ENCODE data around the gene GALM.
"Not testable (repeated sequence)": the region's sequence is repeated elsewhere in the genome, so short reads cannot be mapped to it uniquely, and the experiment has no call there.

The GALM gene

GRCh38 chr2:38748943-38749804 is 83.3 kb downstream of the GALM start:
- no peak for DNase-seq
- Mint-ChIP-seq H3K36me3 (peaks cover 63% of the 10 kb centered on the region), H3K27ac (peak overlapping the region; percentile 99), H3K4me3 (peak overlapping the region; percentile 98), H3K27me3 (peaks cover 4% of the 10 kb centered on the region), H3K4me1 (peaks cover 71% of the 10 kb centered on the region), H3K9me3 (no peaks in the 10 kb centered on the region)
- CTCF ChIA-PET: interaction anchor here (1.2 kb wide), 1 partner anchor 10 kb away, joined by 4 read pairs; no protein-coding TSS in a partner anchor

- peak; percentile 65 for DNase-seq
- H3K27me3 Mint-ChIP-seq: peaks cover 4% of the 10 kb centered on the region
- H3K9me3 Mint-ChIP-seq: no peaks in the 10 kb centered on the region
- H3K4me1 Mint-ChIP-seq: peaks cover 61% of the 10 kb centered on the region
- H3K36me3 Mint-ChIP-seq: peaks cover 53% of the 10 kb centered on the region
- peak overlapping the region; percentile 99 for H3K27ac Mint-ChIP-seq
- H3K4me3 Mint-ChIP-seq: peak overlapping the region; percentile 98
- CTCF ChIA-PET: interaction anchor here (1.0 to 1.6 kb wide), 3 partner anchors 9 to 150 kb away, joined by 3 to 13 read pairs (median 4); no protein-coding TSS in a partner anchor
Observed at GRCh38 chr2:38750011-38750890, 84.3 kb downstream of the GALM start.

GRCh38 chr2:38750891-38751595 is 85.1 kb downstream of the GALM start, which contains the start of gene SRSF7:
SRSF7 (minus strand) TSS chr2:38751361; CDS start chr2:38751256, 105 bp downstream.
- Mint-ChIP-seq H3K27me3 (peaks cover 4% of the 10 kb centered on the region), H3K36me3 (peaks cover 45% of the 10 kb centered on the region), H3K9me3 (no peaks in the 10 kb centered on the region), H3K4me1 (peaks cover 54% of the 10 kb centered on the region), H3K4me3 (peak within 1 kb of the TSS; percentile 98), H3K27ac (peak within 1 kb of the TSS; percentile 99)
- CTCF ChIA-PET: interaction anchor here (1.0 to 1.6 kb wide), 5 partner anchors 10 to 169 kb away, joined by 3 to 13 read pairs (median 4); no protein-coding TSS in a partner anchor
- peak; percentile 97 for DNase-seq

- no peak for DNase-seq
- H3K27me3 Mint-ChIP-seq: peaks cover 4% of the 10 kb centered on the region
- H3K4me3 Mint-ChIP-seq: peak overlapping the region; percentile 98
- peaks cover 37% of the 10 kb centered on the region for H3K36me3 Mint-ChIP-seq
- peak overlapping the region; percentile 99 for H3K27ac Mint-ChIP-seq
- peaks cover 47% of the 10 kb centered on the region for H3K4me1 Mint-ChIP-seq
- no peaks in the 10 kb centered on the region for H3K9me3 Mint-ChIP-seq
- CTCF ChIA-PET: interaction anchor here (1.0 to 1.6 kb wide), 5 partner anchors 10 to 169 kb away, joined by 3 to 13 read pairs (median 4); no protein-coding TSS in a partner anchor
Observed at GRCh38 chr2:38751596-38752410, 85.9 kb downstream of the GALM start.

- no peak for DNase-seq
- Mint-ChIP-seq H3K36me3 (peaks cover 17% of the 10 kb centered on the region), H3K4me1 (peaks cover 25% of the 10 kb centered on the region), H3K27ac (peak overlapping the region; percentile 71), H3K4me3 (peak overlapping the region; percentile 64), H3K9me3 (no peaks in the 10 kb centered on the region), H3K27me3 (peaks cover 4% of the 10 kb centered on the region)
- CTCF ChIA-PET: interaction anchor here (0.6 kb wide), 1 partner anchor 172 kb away, joined by 3 read pairs; no protein-coding TSS in a partner anchor
Observed at GRCh38 chr2:38754049-38754448, 88.1 kb downstream of the GALM start.

- Mint-ChIP-seq H3K36me3 (peaks cover 14% of the 10 kb centered on the region), H3K9me3 (no peaks in the 10 kb centered on the region), H3K27me3 (peaks cover 4% of the 10 kb centered on the region), H3K4me1 (peaks cover 22% of the 10 kb centered on the region), H3K4me3 (peak overlapping the region; percentile 54), H3K27ac (peak overlapping the region; percentile 62)
- no peak for DNase-seq
- CTCF ChIA-PET: interaction anchor here (0.6 kb wide), 1 partner anchor 173 kb away, joined by 3 read pairs; no protein-coding TSS in a partner anchor
Observed at GRCh38 chr2:38754506-38754905, 88.6 kb downstream of the GALM start.

GRCh38 chr2:38755891-38756290 is 90.0 kb downstream of the GALM start:
- not testable (repeated sequence) for H3K36me3 Mint-ChIP-seq, DNase-seq

GRCh38 chr2:38763228-38763627 is 97.3 kb downstream of the GALM start:
- Mint-ChIP-seq H3K27me3 (peaks cover 3% of the 10 kb centered on the region), H3K4me1 (peaks cover 8% of the 10 kb centered on the region), H3K36me3 (no peaks in the 10 kb centered on the region), H3K9me3 (no peaks in the 10 kb centered on the region), H3K27ac (no peak overlapping the region), H3K4me3 (no peak overlapping the region)
- CTCF ChIA-PET: no interaction called here
- DNase-seq: no peak

More at GRCh38 chr2:38755891-38756290, 90.0 kb downstream of the GALM start:
- peaks cover 17% of the 10 kb centered on the region for H3K4me1 Mint-ChIP-seq
- H3K27me3 Mint-ChIP-seq, CTCF ChIA-PET, H3K4me3 Mint-ChIP-seq, H3K27ac Mint-ChIP-seq, H3K9me3 Mint-ChIP-seq: not testable (repeated sequence)

GRCh38 chr2:38763728-38764127 is 97.8 kb downstream of the GALM start:
- Mint-ChIP-seq H3K27me3 (peaks cover 3% of the 10 kb centered on the region), H3K27ac (no peak overlapping the region)
- CTCF ChIA-PET: no interaction called here

GRCh38 chr2:38765149-38765548 is 99.2 kb downstream of the GALM start:
- CTCF ChIA-PET: no interaction called here
- Mint-ChIP-seq H3K36me3 (no peaks in the 10 kb centered on the region), H3K9me3 (no peaks in the 10 kb centered on the region), H3K27ac (no peak overlapping the region), H3K4me3 (no peak overlapping the region), H3K4me1 (peaks cover 8% of the 10 kb centered on the region), H3K27me3 (peaks cover 8% of the 10 kb centered on the region)
- DNase-seq: no peak

More at GRCh38 chr2:38763728-38764127, 97.8 kb downstream of the GALM start:
- H3K4me1 Mint-ChIP-seq: peaks cover 8% of the 10 kb centered on the region
- H3K36me3 Mint-ChIP-seq: no peaks in the 10 kb centered on the region
- no peak overlapping the region for H3K4me3 Mint-ChIP-seq
- no peaks in the 10 kb centered on the region for H3K9me3 Mint-ChIP-seq
- no peak for DNase-seq

GRCh38 chr2:38765551-38765950 is 99.6 kb downstream of the GALM start:
- H3K36me3 Mint-ChIP-seq: no peaks in the 10 kb centered on the region
- no peak for DNase-seq
- CTCF ChIA-PET: interaction anchor here (0.6 kb wide), 1 partner anchor 11 kb away, joined by 3 read pairs; no protein-coding TSS in a partner anchor

GRCh38 chr2:38771632-38772031 is 105.7 kb downstream of the GALM start:
- Mint-ChIP-seq H3K9me3 (no peaks in the 10 kb centered on the region), H3K4me3 (no peak overlapping the region), H3K27ac (no peak overlapping the region), H3K27me3 (peaks cover 38% of the 10 kb centered on the region), H3K4me1 (peaks cover 4% of the 10 kb centered on the region), H3K36me3 (no peaks in the 10 kb centered on the region)
- CTCF ChIA-PET: no interaction called here
- DNase-seq: no peak

More at GRCh38 chr2:38765551-38765950, 99.6 kb downstream of the GALM start:
- no peaks in the 10 kb centered on the region for H3K9me3 Mint-ChIP-seq
- H3K4me3 Mint-ChIP-seq: no peak overlapping the region
- H3K27ac Mint-ChIP-seq: no peak overlapping the region
- H3K4me1 Mint-ChIP-seq: peaks cover 8% of the 10 kb centered on the region
- H3K27me3 Mint-ChIP-seq: peaks cover 8% of the 10 kb centered on the region

Data from activated naive CD4-positive, alpha-beta T cell treated with anti-CD3 and anti-CD28 coated beads, Interleukin-2, amount 10 ng/mL, durations not matched to agents 7 days and 5 days (primary cell).